HG02943 (cell line): ENCODE measurements around the gene ARL5B.

Experiments used
- ATAC-seq: cut with Tn5 transposase; IDR thresholded peaks from one replicate; pipeline ENCODE4 v1.9.1; 2021; ENCODE audit warnings: mild to moderate bottlenecking, low read depth, moderate library complexity; ENCODE audit not compliant: unreplicated experiment

Gene ARL5B

DNA sequence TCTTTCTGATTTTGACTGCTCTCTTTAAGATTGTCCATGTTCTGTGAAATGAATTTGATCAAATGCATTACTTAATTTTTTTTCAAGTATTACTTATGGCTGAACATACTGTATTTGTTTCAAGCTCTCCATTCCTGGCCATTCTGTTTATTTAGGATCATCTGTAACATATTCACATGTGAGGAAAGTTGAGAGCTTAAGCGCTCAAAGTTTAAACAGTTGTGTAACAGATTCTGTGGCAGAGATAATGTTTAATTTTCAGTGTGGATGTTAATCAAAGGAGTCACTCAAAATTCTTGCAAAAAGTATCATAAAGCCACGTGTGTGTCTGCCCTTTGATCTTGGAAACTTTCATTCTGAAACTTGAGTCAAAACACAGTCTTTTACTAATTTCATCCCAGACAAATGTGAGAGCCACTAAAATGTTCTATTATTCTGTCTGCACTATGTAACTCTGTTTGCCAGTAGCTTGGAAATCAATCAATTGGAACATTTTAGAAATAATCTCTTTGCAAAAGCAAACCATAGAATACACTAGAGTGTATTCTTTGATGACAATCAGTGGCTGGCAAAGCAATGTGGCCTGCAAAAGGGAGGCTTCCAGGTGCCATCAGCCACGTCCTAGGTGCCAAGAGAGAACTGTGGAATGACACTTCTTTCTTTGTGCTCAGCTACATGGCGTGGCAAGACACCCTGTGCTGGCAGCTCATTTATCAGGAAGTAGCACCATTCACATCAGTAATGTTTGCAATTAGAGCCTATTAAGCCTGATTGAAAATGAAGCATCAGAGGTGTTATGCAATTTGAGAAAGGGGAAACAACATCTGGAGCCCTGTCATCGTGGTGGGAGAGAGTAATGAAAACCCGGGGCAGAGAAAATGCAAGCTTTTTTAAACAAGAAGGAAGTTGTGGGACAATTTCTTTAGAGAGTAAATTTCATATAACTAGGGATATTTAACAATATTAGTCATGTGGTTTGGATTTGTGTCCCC, 40.9 kb downstream of the ARL5B start:
- no peak for ATAC-seq

DNA sequence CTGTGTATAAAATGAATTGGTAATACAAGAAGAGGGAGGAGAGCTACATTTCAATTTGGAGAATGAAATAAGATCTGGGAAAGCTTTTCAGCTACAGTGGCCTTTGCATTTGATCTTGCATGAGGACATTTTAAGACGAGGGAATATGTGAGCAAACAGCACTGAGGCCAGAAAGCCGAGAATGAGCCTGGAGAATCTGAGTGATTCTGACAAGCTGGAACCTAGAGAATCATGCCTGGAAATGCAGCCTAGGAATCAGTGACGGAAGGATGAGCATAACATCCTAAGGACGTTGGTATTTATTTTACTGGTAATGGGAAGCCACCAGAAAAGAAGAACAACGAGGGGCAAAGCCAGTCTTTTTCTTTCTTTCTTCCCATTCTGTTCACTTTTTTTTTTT, 44.3 kb downstream of the ARL5B start:
- ATAC-seq = no peak

DNA sequence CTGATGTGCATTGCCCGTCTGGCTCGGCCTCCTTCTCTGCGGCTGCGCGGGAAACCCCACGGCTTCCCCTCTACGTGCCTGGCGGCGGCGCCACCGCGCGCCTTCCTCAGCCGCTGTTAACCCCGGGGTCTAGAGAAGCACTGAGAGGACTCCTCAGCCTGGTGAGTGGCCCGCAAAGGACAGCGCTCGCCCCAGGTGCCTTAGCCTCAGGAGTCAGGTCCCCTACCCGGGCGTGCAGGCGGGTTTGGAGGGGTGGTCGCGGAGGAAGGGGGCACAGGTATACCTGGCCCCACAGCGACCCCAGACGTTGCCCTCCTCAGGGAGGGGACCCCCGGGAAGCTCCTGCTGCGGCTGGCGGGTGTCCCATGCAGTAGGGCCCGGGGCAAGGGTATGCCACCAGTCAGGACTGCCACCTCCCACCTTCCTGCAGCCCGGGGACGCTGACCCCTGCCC, 51.0 kb downstream of the ARL5B start:
- ATAC-seq = no peak

DNA sequence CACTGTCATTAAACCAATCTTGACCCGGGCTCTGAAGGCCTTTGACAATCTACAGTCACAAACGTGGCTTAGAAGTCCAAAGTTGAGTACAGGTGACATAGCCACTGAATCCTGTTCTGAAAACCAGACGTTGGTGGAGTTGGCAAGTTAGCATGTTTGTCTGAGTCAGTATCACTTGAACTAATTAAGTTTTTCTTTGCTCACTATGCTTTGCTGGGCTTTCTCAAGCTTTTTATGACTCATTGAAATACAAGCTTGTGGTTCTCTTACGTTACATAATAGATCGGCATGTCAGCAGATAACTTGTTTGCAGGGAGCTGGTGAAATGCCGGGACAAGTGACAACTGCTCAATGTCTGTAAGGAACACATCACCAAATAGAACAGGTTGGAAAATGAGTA, 53.8 kb downstream of the ARL5B start:
- no peak for ATAC-seq

DNA sequence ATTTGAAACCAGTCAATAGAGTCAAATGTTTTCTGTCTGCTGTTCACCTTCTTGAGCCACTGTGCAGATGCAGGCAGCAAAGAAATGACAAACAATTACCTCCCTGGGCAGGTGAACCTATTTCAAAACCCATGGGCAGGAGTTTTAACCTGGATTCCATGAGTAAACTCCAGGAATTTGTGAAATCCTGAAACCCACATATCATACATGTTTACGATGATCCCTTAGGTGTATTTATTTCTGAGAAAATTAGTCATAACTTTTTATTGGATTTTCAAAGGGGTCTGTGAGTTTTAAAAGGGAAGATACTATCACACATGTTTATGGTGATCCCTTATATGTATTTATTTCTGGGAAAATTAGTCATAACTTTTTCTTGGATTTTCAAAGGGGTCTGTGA, 59.8 kb downstream of the ARL5B start:
- no peak for ATAC-seq

DNA sequence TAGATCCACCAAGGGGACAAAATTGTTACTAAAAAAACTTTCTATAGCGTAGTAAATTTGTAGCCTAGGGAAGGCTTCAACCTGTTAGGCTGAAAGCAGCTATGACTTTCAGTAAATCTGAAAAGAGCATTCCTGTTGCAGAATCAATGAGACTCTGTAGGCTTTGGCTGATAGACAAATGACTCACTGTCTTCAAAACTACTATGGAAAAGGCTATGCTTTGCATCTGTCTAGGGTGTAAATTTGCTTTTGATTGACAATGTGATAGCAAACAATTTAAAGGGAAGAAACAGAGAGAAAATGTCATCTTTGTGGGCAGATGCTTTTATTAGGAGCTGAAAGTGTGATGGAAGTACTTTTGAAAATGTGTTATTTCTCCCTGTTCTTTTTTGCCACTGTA, 60.6 kb downstream of the ARL5B start:
- no peak for ATAC-seq

DNA sequence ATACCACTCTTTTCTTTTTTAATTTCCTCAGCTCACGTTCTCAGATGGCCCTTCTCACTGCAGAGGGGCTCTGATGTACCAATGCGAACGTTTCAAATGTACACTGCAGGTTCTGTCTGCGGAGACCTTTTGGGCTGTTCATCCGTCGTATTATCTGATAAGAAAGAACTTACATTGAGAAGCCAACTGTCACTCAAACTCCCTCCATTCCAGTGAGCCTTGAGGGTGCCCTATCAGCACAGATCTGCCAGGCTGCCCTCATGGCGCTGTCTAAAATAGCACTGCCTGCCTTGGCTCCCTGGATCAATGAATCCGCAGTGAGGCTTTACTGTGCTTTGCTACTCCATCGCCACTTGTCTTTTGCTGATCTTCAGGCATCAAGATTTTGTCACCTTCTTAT, 61.8 kb downstream of the ARL5B start:
- ATAC-seq = no peak

DNA sequence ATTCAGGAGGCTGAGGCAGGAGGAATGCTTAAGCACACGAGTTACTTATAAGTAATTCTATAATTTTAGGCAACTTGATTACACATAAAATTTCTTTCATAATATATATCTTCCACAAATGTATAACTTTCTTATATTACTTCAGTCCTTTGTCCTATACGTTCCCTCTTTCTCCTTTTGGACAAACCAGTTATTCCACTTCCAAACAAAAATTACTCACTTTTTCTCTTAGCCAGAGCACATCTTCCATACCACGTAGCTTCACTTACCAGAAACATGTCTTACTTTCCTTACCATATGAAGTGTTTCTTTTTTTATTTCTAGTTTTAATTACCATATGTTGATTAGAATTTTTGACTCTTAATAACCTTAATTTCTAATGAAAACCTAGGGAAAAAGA, 64.6 kb downstream of the ARL5B start:
- no peak for ATAC-seq
